Fibroblast of mammary gland (primary cell): ENCODE results near the gene BICD2.
"Not testable (repeated sequence)": the region's sequence is repeated elsewhere in the genome, so short reads cannot be mapped to it uniquely, and the experiment has no call there.

Source experiments
- DNase-seq: peaks from one replicate; pipeline ENCODE4 v3.0.0-alpha.2; 2010; ENCODE audit warnings: low read depth
- H3K4me3 ChIP-seq: 2 replicates; pipeline ENCODE4 v1.5.1; 2011; ENCODE audit warnings: low read depth, mild to moderate bottlenecking, low read length, moderate library complexity; ENCODE audit not compliant: control insufficient read depth
- CTCF ChIP-seq: conservative IDR thresholded peaks from 2 replicates; pipeline ENCODE4 v1.5.1; 2011; ENCODE audit warnings: low read depth, low read length, inconsistent platforms; ENCODE audit not compliant: control insufficient read depth, insufficient read depth

BICD2 gene

DNA sequence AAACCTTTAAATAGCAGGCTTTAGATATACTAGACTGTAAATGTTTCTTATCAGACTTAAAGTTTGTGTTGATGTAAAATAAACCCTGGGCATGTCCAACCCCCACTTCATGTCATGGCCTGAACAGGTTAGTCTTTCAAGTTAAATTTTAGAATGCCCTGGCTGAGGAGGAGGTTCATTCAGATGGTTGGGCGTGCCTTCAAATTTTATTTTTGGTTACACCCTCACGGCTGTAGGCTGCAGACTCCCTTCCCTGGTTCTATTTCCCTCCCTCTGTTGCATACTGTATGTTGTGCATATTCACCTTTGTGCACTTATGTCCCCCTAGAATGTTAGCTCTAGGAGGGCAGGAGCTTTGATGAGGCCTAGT lies 5.3 kb upstream of the BICD2 start:
- TF ChIP-seq CTCF, result no peak
- no peak overlapping the region for H3K4me3 ChIP-seq
- DNase-seq, result no peak

DNA sequence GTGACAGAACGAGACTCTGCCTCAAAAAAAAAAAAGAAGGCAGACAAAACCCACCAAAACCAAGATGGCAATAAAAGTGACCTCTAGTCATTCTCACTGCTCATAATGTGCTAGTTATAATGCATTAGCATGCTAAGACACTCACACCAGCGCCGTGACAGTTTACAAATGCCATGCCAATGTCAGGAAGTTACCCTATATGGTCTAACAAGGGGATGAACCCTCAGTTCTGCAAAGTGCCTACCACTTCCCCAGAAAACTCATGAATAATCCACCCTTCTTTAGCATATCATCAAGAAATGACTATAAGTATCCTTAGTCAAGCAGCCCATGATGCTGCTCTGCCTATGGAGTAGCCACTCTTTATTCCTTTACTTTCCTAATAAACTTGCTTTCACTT lies 4.7 kb upstream of the BICD2 start:
- no peak overlapping the region for H3K4me3 ChIP-seq
- no peak for TF ChIP-seq CTCF
- DNase-seq, result no peak

DNA sequence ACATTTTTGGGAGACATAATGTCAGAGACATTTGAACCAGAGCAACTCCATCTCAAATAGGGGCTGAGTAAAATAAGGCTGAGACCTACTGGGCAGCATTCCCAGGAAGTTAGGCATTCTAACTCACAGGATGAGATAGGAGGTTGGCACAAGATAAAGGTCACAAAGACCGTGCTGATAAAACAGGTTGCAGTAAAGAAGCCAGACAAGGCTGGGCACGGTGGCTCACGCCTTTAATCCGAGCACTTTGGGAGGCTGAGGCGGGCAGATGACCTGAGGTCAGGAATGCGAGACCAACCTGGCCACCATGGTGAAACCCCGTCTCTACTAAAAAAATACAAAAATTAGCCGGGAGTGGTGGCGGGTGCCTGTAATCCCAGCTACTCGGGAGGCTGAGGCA lies 4.2 kb upstream of the BICD2 start:
- H3K4me3 ChIP-seq, DNase-seq: not testable (repeated sequence)

DNA sequence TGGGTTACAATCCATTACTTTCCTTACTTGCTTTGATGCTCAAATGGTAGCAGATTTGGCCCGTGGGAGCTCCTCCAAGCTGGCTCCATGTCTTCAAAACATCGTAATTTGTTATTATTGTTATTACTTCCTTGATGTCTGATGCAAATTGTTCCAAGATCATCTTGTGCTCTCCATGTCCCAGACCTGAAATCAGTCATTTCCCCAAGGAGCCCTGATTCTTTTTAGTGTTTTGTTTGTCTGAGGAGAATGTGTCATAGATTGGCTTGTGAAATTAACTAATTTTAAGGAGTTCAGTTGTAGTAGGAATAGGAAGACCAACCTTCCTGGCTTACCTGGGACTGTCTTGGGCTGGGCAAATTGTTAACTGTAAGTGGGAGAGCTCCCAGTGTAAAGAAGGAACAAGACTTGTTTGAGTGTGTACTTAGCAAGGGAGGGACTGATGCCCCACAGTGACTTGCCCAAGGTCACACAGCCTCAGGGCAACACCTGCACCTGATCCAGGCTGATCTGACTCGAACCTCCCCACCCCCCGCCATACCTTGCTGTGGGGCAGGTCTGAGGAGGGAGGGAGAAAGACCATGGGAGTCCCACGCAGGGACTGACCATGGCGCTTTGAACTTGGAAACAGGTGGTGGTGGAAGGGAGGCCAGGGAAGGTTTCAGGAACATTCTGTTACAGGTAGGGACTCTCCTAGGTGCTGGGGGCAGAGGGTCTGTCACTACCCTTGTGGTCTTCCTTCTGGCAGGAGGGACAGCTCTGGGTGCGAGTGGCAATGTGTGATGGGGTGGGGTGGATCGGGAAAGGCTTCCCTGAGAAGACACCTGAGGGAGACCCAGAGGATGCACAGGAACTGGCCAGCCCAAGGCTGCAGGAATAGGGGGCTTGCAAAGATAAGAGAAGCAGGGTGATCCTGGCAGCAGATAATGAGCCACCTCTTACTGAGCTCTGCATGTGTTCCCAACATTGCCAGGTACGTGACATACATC lies 2.7 kb upstream of the BICD2 start:
- peak; percentile 82 for DNase-seq
- no peak overlapping the region for H3K4me3 ChIP-seq
- TF ChIP-seq CTCF, result no peak

DNA sequence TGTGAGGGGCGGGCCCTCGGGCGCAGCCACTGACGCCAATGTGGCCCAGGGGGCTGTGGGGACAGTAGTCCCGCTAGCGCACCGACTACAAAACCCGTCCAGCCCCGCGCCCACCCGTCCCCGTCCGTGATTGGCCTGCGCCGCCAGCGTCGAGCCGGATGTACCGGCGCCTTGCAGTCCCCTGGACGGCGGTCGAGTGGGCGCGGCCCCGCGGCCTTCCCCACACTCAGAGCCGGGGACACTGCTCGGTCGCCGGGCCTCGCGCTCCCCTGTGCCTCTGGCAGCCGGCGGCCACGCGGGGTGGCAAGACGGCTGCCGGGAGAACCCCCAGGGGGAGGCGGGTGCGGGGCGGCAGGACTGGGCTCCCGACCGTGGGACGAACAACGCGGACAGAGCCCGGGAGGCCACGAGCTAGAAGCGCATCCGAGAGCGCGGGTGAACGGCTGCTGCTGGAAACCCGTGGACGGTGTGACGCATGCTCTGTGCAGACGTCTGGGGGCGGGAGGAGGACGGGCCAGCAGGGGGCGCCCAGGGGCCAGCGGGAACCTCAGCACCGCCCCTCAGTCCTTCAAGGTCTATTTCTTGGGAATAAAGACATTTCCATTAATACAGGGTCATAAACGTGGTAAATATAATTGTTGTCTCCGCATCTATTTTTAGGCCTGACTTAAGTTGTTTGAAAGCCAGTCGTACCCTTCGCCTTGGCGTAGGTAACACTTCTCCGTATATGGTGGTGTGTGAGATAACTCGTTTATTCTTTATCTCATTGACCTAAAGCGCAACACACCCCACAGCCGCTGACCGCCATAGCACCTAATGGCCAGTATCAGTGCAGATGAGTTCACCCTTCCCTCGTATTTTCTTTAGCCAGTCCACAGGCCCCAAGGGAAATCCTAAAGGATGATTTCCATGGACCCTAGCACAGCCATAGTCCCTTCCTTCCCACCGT lies 629 bp upstream of the BICD2 start:
- peak overlapping the region; percentile 56 for H3K4me3 ChIP-seq
- TF ChIP-seq CTCF, result peak; percentile 76
- peak; percentile 95 for DNase-seq

DNA sequence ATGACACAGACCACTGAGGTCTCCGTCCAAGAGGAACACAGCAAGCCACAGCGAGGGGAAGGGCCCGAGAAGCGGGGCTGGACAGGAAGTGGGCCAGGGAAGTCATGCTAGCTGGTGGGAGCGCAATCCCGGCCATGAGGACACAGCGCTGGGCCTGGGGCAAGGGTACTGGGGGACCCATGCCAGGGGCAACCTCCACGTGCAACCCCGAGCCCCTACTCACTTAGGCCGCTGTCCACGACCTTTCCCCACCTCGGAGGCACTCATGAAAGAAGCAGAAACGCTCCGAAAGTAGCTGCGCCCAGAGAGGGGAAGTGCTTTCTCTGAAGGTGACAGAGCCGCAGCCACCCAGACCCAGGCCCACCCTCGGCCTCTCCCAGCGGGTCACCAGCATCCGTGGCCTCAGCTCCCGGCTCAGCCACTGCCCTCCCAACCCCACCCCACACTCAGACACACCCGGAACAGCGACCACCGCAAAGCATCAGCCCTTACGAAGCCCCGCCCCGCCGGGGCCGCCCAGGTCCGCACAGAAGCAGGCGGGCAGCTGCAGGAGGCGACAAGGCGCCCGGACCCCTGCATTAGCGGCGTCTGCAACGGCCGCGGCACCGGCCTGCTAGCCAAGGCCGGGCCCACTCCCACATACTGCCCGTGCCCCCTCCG lies 782 bp downstream of the BICD2 start:
- DNase-seq, result peak; percentile 18
- TF ChIP-seq CTCF, result no peak
- H3K4me3 ChIP-seq, result peak overlapping the region; percentile 90
